ENCODE results near the gene ADSS1.

The ADSS1 gene

GRCh38 chr14:104697317-104697703, 26.7 kb upstream of the ADSS1 start:
- DNase-seq (ENCODE audit: low spot score), result no peak
- Histone ChIP-seq H3K4me3 (peak overlapping the region; percentile 58), H3K27ac (peak overlapping the region; percentile 69 to 89)
- TF ChIP-seq CTCF (IDR thresholded peaks at IDR 0.05), result no peak

- Histone ChIP-seq H3K27ac (peak overlapping the region; percentile 78 to 89), H3K4me3 (peak overlapping the region; percentile 58)
- DNase-seq (ENCODE audit: low spot score), result no peak
- TF ChIP-seq CTCF (IDR thresholded peaks at IDR 0.05), result no peak
Measured at GRCh38 chr14:104697892-104698583, 26.0 kb upstream of the ADSS1 start.

GRCh38 chr14:104698688-104699425, 25.2 kb upstream of the ADSS1 start:
- DNase-seq (ENCODE audit: low spot score), result no peak
- no peak for TF ChIP-seq CTCF (IDR thresholded peaks at IDR 0.05)
- Histone ChIP-seq H3K4me3 (peak overlapping the region; percentile 58), H3K27ac (peak overlapping the region; percentile 78 to 89)

- DNase-seq (ENCODE audit: low spot score), result no peak
- Histone ChIP-seq H3K27ac (peak overlapping the region; percentile 78 to 89), H3K4me3 (peak overlapping the region; percentile 58)
Measured at GRCh38 chr14:104699426-104699748, 24.6 kb upstream of the ADSS1 start.

GRCh38 chr14:104700225-104700651, 23.8 kb upstream of the ADSS1 start:
- peak overlapping the region; percentile 78 to 89 for H3K27ac ChIP-seq
- H3K4me3 ChIP-seq, result peak overlapping the region; percentile 58
- no peak for DNase-seq (ENCODE audit: low spot score)
- no peak for TF ChIP-seq CTCF (IDR thresholded peaks at IDR 0.05)

More at GRCh38 chr14:104699426-104699748, 24.6 kb upstream of the ADSS1 start:
- no peak for TF ChIP-seq CTCF (IDR thresholded peaks at IDR 0.05)

- no peak for DNase-seq (ENCODE audit: low spot score)
- peak overlapping the region; percentile 58 for H3K4me3 ChIP-seq
- H3K27ac ChIP-seq, result peak overlapping the region; percentile 78 to 89
- no peak for TF ChIP-seq CTCF (IDR thresholded peaks at IDR 0.05)
Measured at GRCh38 chr14:104700747-104701217, 23.2 kb upstream of the ADSS1 start.
